Regular cardiac myocyte (primary cell): Measurements from ENCODE around the gene PANX2. TPM values are rescaled to one million over a fixed set of nuclear protein-coding genes. Genes with fewer than 3 reads are reported as not detected.

Experiments
- total RNA-seq: library from RNA; depleted of rRNA; stranded (reverse); fragments of >200 nt; gene quantifications from 2 replicates; pipeline ENCODE4 v1.2.3, GENCODE V29; 2014

The PANX2 gene, protein sequence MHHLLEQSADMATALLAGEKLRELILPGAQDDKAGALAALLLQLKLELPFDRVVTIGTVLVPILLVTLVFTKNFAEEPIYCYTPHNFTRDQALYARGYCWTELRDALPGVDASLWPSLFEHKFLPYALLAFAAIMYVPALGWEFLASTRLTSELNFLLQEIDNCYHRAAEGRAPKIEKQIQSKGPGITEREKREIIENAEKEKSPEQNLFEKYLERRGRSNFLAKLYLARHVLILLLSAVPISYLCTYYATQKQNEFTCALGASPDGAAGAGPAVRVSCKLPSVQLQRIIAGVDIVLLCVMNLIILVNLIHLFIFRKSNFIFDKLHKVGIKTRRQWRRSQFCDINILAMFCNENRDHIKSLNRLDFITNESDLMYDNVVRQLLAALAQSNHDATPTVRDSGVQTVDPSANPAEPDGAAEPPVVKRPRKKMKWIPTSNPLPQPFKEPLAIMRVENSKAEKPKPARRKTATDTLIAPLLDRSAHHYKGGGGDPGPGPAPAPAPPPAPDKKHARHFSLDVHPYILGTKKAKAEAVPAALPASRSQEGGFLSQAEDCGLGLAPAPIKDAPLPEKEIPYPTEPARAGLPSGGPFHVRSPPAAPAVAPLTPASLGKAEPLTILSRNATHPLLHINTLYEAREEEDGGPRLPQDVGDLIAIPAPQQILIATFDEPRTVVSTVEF
- 0.19 and 0.56 TPM in 2 replicates for total RNA-seq

DNA sequence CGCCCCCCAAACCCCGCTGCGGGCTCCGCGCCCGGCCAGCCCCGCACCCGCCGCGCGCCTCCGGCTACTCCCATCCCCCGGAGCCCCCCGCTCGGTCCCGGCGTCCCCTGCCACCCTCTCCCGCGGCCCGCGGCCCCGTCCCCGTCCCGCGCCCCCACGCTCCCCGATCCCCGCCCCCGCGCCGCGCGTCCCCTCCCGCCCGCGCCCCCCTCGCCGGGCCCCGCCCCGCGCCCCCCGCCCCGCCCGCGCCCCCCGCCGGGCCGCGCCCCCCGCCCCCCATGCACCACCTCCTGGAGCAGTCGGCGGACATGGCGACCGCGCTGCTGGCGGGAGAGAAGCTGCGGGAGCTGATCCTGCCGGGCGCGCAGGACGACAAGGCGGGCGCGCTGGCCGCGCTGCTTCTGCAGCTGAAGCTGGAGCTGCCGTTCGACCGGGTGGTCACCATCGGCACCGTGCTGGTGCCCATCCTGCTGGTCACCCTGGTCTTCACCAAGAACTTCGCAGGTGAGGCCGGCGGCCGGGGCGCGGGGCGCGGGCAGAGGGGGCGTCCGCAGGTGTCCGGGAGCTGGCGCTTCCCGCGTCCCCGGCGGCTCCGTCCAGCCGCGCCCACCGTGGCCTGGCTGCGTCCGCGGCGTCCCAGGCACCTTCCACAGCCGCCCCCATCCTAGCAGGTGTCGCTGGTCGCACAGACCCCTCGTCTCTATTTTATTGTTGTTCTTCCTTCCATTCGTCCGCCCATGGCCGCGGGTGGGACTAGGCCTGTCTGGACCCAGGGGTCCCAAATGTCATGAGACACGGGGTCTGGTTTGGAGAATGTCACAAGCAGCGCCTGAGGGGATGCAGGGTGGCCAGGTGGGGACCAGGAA is at the start of gene PANX2:
TSS of gene PANX2 (plus strand) at position 279 of the 866 bp plus-strand sequence. CDS start at position 279, 0 bp downstream.

DNA sequence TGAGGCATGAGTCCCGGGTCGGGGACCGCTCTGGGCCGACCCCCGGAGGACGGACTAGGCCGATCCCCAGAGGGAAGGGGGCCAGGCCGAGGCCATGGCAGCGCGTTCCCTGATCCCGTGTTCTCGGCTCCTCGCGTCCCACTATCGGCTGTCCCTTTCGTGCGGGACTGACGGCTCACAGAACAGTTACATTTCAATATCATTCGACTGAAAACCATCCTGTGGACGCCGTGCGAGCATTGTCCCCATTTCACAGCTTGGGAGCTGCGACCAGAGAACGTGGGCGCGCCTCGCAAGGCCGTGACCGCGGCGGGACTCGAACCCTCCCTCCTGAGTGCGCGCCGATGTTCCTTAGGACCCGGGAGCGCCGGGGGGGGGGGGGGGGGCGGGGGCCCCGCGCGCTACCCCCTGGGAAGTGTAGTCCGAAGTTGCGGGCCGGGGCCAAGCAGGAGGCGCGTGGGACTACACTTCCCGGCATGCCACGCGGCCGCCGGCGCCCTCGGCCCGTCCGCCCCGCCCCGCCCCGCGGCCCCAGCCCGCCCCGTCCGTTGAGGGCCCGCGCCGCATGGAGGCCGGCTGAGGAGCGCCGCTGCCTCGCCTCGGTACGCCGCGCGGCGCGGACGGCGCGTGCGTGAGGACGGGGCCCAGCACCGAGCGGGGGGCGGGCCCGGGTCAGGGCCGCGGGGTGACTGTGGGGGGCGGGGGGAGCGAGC is 15.0 kb downstream of the PANX2 start, which contains the start of gene TRABD:
TSS of gene TRABD (plus strand) at position 539 of the 713 bp plus-strand sequence. CDS start 7,148 bp downstream, outside the sequence.

DNA sequence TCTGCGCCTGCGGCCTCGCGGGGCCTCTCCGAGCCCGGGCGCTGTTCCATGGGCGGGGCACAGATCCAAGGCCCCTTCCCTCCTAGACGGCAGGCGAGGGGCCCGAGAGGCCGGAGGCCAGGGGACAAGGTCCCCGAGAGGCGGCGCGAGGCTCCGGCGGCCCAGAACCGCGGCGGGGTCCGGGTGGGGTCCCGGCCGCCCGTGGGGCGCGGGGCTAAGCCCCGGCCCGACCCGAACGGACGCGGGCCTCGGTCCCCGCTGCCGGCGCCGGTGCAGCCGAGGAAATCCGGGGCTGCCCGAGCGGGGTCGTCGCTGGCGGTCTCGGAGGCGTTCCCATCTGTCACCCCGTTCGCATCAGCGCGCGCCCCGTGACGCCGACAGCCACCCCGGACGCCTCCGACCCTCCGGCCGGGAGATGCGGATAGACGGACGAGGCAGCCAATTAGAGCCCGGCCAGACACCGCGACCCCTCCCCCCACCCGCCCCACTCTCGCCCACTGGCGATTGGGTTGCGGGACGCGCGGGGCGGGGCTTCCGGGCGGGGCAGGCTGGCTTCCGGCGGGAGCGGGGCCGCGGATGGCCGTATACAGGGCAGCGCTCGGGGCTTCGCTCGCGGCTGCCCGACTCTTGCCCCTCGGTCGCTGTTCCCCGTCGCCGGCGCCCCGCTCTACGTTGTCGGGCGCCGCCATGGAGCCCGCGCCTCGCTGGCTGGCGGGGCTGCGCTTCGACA is 30.1 kb downstream of the PANX2 start, which contains the start of gene SELENOO:
TSS of gene SELENOO (plus strand) at position 551 of the 730 bp plus-strand sequence. CDS start at position 577, 26 bp downstream.

Other genes with a start within 250 kb of the PANX2 start
- gene PIM3, start 210.0 kb upstream of the PANX2 start, total RNA-seq, result 25.3 and 29.0 TPM in 2 replicates
- not detected in 2 replicates for gene IL17REL, start 158.0 kb upstream of the PANX2 start, total RNA-seq
- gene TTLL8, start 112.4 kb upstream of the PANX2 start, total RNA-seq, result not detected in 2 replicates
- 0.38 and 2.8 TPM in 2 replicates for gene MLC1, start 85.3 kb upstream of the PANX2 start, total RNA-seq
- gene MOV10L1, start 80.7 kb upstream of the PANX2 start, total RNA-seq, result 1.5 and 5.1 TPM in 2 replicates
- 12.7 and 27.2 TPM in 2 replicates for gene TRABD, start 15.2 kb downstream of the PANX2 start, total RNA-seq
- gene SELENOO, start 30.3 kb downstream of the PANX2 start, total RNA-seq, result 15.8 and 20.9 TPM in 2 replicates
- 28.2 and 29.3 TPM in 2 replicates for gene TUBGCP6, start 74.3 kb downstream of the PANX2 start, total RNA-seq
- 14.6 and 20.3 TPM in 2 replicates for gene HDAC10, start 80.5 kb downstream of the PANX2 start, total RNA-seq
- 22.0 and 23.7 TPM in 2 replicates for gene MAPK12, start 91.0 kb downstream of the PANX2 start, total RNA-seq
- 3.9 and 4.6 TPM in 2 replicates for gene MAPK11, start 99.6 kb downstream of the PANX2 start, total RNA-seq
- 85.1 and 109 TPM in 2 replicates for gene PLXNB2, start 136.9 kb downstream of the PANX2 start, total RNA-seq
- 1.3 and 2.0 TPM in 2 replicates for gene DENND6B, start 156.3 kb downstream of the PANX2 start, total RNA-seq
- gene PPP6R2, start 172.6 kb downstream of the PANX2 start, total RNA-seq, result 45.9 and 57.1 TPM in 2 replicates